HCT116 (cell line): ENCODE data around the gene INPP5K. TPM values are rescaled to one million over a fixed set of nuclear protein-coding genes. Genes with fewer than 3 reads are reported as not detected.
A peak's percentile ranks its signal among the peaks of the same experiment; 100 is the strongest.
"Not testable (repeated sequence)": the region's sequence is repeated elsewhere in the genome, so short reads cannot be mapped to it uniquely, and the experiment has no call there.

Experiments
- ATAC-seq: fragments of 200-7000 bp; cut with Tn5 transposase; 2 replicates; pipeline ENCODE4 v1.9.1; 2020; ENCODE audit warnings: mild to moderate bottlenecking, moderate library complexity
- BruUV-seq: library from RNA; stranded (reverse); fragments of 400-500 nt; replicated peaks from 2 replicates; lab custom pipeline; 2021; lab: Mats Ljungman, UMichigan
- CTCF ChIA-PET: fragments of 300-600 bp; sonication (Branson Sonifier 250); formaldehyde crosslinking; loops from one replicate; lab custom pipeline; 2021; ENCODE audit warnings: antibody characterized with exemption; lab: Charles Lee
- POLR2A ChIA-PET: fragments of 300-600, 350-600 bp; sonication (Branson Sonifier 250); formaldehyde crosslinking; loops from one replicate; lab custom pipeline; 2021; ENCODE audit warnings: antibody characterized with exemption; lab: Charles Lee
- RAD21 ChIA-PET, 2 experiments: fragments of 300-600 bp; sonication (Branson Sonifier 250); formaldehyde crosslinking; loops; one replicate each; lab custom pipeline; 2023; ENCODE audit warnings: low total read pairs in 2 of 2; ENCODE audit not compliant: uncharacterized antibody in 2 of 2, unreplicated experiment in 2 of 2, low non-redundant PET in 1 of 2; lab: Charles Lee
- DNase-seq: peaks from one replicate; pipeline ENCODE4 v3.0.0-alpha.2; 2010; ENCODE audit warnings: low read depth, low spot score
- H2AFZ ChIP-seq: fragments of 200-600 bp; shearing (Covaris generic), sonication (generic); 2 replicates; pipeline ENCODE4 v1.6.1; 2017; ENCODE audit warnings: low read depth, mixed run types, mixed read lengths, antibody characterized with exemption, low read length; ENCODE audit not compliant: poor library complexity, severe bottlenecking
- H3K27ac ChIP-seq: 2 replicates; pipeline ENCODE4 v1.5.1; 2012; ENCODE audit warnings: low read depth, low read length
- H3K27me3 ChIP-seq: fragments of 200-600 bp; sonication (generic); 2 replicates; pipeline ENCODE4 v1.6.1; 2016; ENCODE audit warnings: mixed run types, low read length, mixed read lengths; ENCODE audit not compliant: insufficient read depth
- H3K36me3 ChIP-seq, 2 experiments: fragments of 200-500 bp in 1 of 2; fragments of 200-600 bp in 1 of 2; sonication (Bioruptor generic) in 1 of 2; sonication (generic) in 1 of 2; 2 replicates each; pipeline versions ENCODE4 v1.5.1 to v1.6.1; 2014 to 2016; ENCODE audit warnings: low read length in 2 of 2, inconsistent platforms in 1 of 2, mixed read lengths in 1 of 2, mixed run types in 1 of 2; ENCODE audit not compliant: insufficient read depth in 2 of 2, control insufficient read depth in 1 of 2
- H3K4me1 ChIP-seq, 2 experiments: fragments of 200-600 bp in 1 of 2; sonication (generic) in 1 of 2; 2 replicates each; pipeline versions ENCODE4 v1.5.1 to v1.6.1; 2012 to 2017; ENCODE audit warnings: low read length in 2 of 2, inconsistent platforms in 1 of 2, mild to moderate bottlenecking in 1 of 2, mixed read lengths in 1 of 2, mixed run types in 1 of 2, moderate library complexity in 1 of 2; ENCODE audit not compliant: insufficient read depth in 2 of 2, control insufficient read depth in 1 of 2
- H3K4me2 ChIP-seq: fragments of 200-600 bp; sonication (generic); 2 replicates; pipeline ENCODE4 v1.6.1; 2017; ENCODE audit warnings: mixed run types, low read length, mixed read lengths
- H3K4me3 ChIP-seq, 2 experiments: fragments of 200-600 bp in 1 of 2; sonication (generic) in 1 of 2; replicated peaks in 1 of 2; 2 replicates each; pipeline ENCODE4 v1.5.1; 2011 to 2016; ENCODE audit warnings: low read length in 2 of 2, control low read depth in 1 of 2, low read depth in 1 of 2, mild to moderate bottlenecking in 1 of 2, mixed read lengths in 1 of 2, mixed run types in 1 of 2
- H3K79me2 ChIP-seq: fragments of 200-600 bp; sonication (generic); 2 replicates; pipeline ENCODE4 v1.6.1; 2017; ENCODE audit warnings: mild to moderate bottlenecking, mixed run types, low read length, moderate library complexity, mixed read lengths; ENCODE audit not compliant: insufficient read depth
- H3K9ac ChIP-seq: fragments of 200-600 bp; sonication (generic); 2 replicates; pipeline ENCODE4 v1.6.1; 2016; ENCODE audit warnings: low read length, mixed read lengths
- H3K9me2 ChIP-seq: fragments of 200-600 bp; sonication (generic), shearing (Covaris generic); 2 replicates; pipeline ENCODE4 v1.6.1; 2017; ENCODE audit warnings: mixed run types, mild to moderate bottlenecking, moderate library complexity; ENCODE audit not compliant: insufficient read depth
- H3K9me3 ChIP-seq, 2 experiments: fragments of 200-500 bp in 1 of 2; fragments of 200-600 bp in 1 of 2; sonication (Bioruptor generic) in 1 of 2; sonication (generic) in 1 of 2; 2 replicates each; pipeline ENCODE4 v1.6.1; 2014 to 2017; ENCODE audit warnings: low read length in 2 of 2, mixed read lengths in 2 of 2, inconsistent platforms in 1 of 2, low read depth in 1 of 2, mild to moderate bottlenecking in 1 of 2, mixed run types in 1 of 2, moderate library complexity in 1 of 2; ENCODE audit not compliant: control insufficient read depth in 1 of 2, insufficient read depth in 1 of 2
- H4K20me1 ChIP-seq: fragments of 200-600 bp; sonication (generic), shearing (Covaris generic); 2 replicates; pipeline ENCODE4 v1.6.1; 2017; ENCODE audit warnings: mixed run types, mild to moderate bottlenecking, moderate library complexity; ENCODE audit not compliant: insufficient read depth
- CBX3 ChIP-seq: IDR thresholded peaks from 2 replicates; pipeline ENCODE4 v1.6.1; 2012; ENCODE audit warnings: low read depth
- EGR1 ChIP-seq: IDR thresholded peaks from 2 replicates; pipeline ENCODE4 v1.6.1; 2012; ENCODE audit warnings: low read depth
- ELF1 ChIP-seq: IDR thresholded peaks from 2 replicates; pipeline ENCODE4 v1.6.1; 2012; ENCODE audit warnings: low read depth, borderline replicate concordance
- EZH2 ChIP-seq: fragments of 200-600 bp; sonication (generic); IDR thresholded peaks from 2 replicates; pipeline ENCODE4 v1.6.1; 2017; ENCODE audit warnings: antibody characterized with exemption, mixed run types
- EZH2phosphoT487 ChIP-seq: fragments of 200-600 bp; IDR thresholded peaks from 2 replicates; pipeline ENCODE4 v1.6.1; 2018; ENCODE audit warnings: antibody characterized with exemption, borderline replicate concordance
- FOSL1 ChIP-seq: IDR thresholded peaks from 2 replicates; pipeline ENCODE4 v1.6.1; 2012; ENCODE audit warnings: low read depth
- JUND ChIP-seq: IDR thresholded peaks from 2 replicates; pipeline ENCODE4 v1.6.1; 2012
- MAX ChIP-seq: IDR thresholded peaks from 2 replicates; pipeline ENCODE4 v1.6.1; 2012
- POLR2A ChIP-seq: IDR thresholded peaks from 2 replicates; pipeline ENCODE4 v1.7.0; 2011; ENCODE audit warnings: borderline replicate concordance; ENCODE audit not compliant: insufficient read depth, insufficient read length; ENCODE audit errors: extremely low read depth
- POLR2AphosphoS5 ChIP-seq: IDR thresholded peaks from 2 replicates; pipeline ENCODE4 v1.6.1; 2011; ENCODE audit warnings: mild to moderate bottlenecking, low read depth, low read length, moderate library complexity
- RAD21 ChIP-seq: IDR thresholded peaks from 2 replicates; pipeline ENCODE4 v1.6.1; 2012; ENCODE audit warnings: low read depth, mild to moderate bottlenecking
- REST ChIP-seq: IDR thresholded peaks from 2 replicates; pipeline ENCODE4 v1.6.1; 2012; ENCODE audit warnings: low read depth
- SIN3A ChIP-seq: IDR thresholded peaks from 2 replicates; pipeline ENCODE4 v1.6.1; 2012; ENCODE audit warnings: low read depth
- SRF ChIP-seq: IDR thresholded peaks from 2 replicates; pipeline ENCODE4 v1.6.1; 2012; ENCODE audit warnings: low read depth
- TCF7L2 ChIP-seq: IDR thresholded peaks from 2 replicates; pipeline ENCODE4 v1.7.0; 2011; ENCODE audit warnings: borderline replicate concordance, inconsistent platforms; ENCODE audit not compliant: insufficient read depth, insufficient read length; ENCODE audit errors: extremely low read depth
- YY1 ChIP-seq: IDR thresholded peaks from 2 replicates; pipeline ENCODE4 v1.6.1; 2011; ENCODE audit warnings: low read length, low read depth, moderate library complexity, mild to moderate bottlenecking; ENCODE audit not compliant: insufficient replicate concordance; ENCODE audit errors: extremely low read depth
- ZBTB33 ChIP-seq: IDR thresholded peaks from 2 replicates; pipeline ENCODE4 v1.6.1; 2011; ENCODE audit warnings: mild to moderate bottlenecking, low read length, moderate library complexity; ENCODE audit not compliant: insufficient replicate concordance; ENCODE audit errors: extremely low read depth
- ZFX ChIP-seq: fragments of 450-650 bp; IDR thresholded peaks from 2 replicates; pipeline ENCODE4 v1.6.1; 2017
- intact Hi-C: fragments of 100-400 bp; cut with micrococcal nuclease; formaldehyde crosslinking; loops from 2 replicates; pipeline ENCODE4 v1.10.0; 2022
- total RNA-seq: library from RNA; stranded (reverse); gene quantifications from one replicate; pipeline ENCODE4 v1.2.1, GENCODE V29; 2021; ENCODE audit not compliant: unreplicated experiment

The INPP5K gene
- total RNA-seq, 1 experiment from 2014 or later, result 25.6 TPM

GRCh38 chr17:1509290-1509881 is 7.0 kb downstream of the INPP5K start:
- Histone ChIP-seq H3K4me1 (peaks cover 0 to 13% of the 10 kb centered on the region in 2 experiments; a peak in 1 of 4 replicates), H3K4me3 (no peak overlapping the region), H3K9me2 (no peaks in the 10 kb centered on the region), H4K20me1 (no peaks in the 10 kb centered on the region), H3K4me2 (no peak overlapping the region)
- RAD21 ChIA-PET, result no interaction called here
- TF ChIP-seq TCF7L2 (no peak), EZH2 (no peak), FOSL1 (no peak), YY1 (no peak), REST (no peak), ZFX (no peak), ELF1 (no peak), MAX (no peak), CBX3 (no peak), POLR2A (no peak), EGR1 (no peak), POLR2AphosphoS5 (no peak), SRF (no peak), EZH2phosphoT487 (no peak), SIN3A (no peak), ZBTB33 (no peak), RAD21 (no peak), JUND (no peak)
- TF ChIP-seq, all 23 proteins: peak for 0
- ATAC-seq (peak; percentile 59), DNase-seq (no peak)
- H3K27me3 ChIP-seq, result no peaks in the 10 kb centered on the region
- no peaks in the 10 kb centered on the region; a peak in 2 of 4 replicates for H3K36me3 ChIP-seq
- no TSS peak for BruUV-seq
- H3K9me3 ChIP-seq, result no peaks in the 10 kb centered on the region
- no peak overlapping the region for H2AFZ ChIP-seq
- H3K9ac ChIP-seq, result no peak overlapping the region
- no peaks in the 10 kb centered on the region for H3K79me2 ChIP-seq
- ChIA-PET POLR2A (interaction anchor here (0.7 kb wide), 1 partner anchor 11 kb away, joined by 3 read pairs; no protein-coding TSS in a partner anchor), CTCF (no interaction called here)
- intact Hi-C loops, result no loop called here
- H3K27ac ChIP-seq, result no peak overlapping the region

- POLR2A ChIA-PET, CTCF ChIA-PET, H3K4me2 ChIP-seq, H3K79me2 ChIP-seq, H3K9me2 ChIP-seq, H3K9me3 ChIP-seq, intact Hi-C loops, H4K20me1 ChIP-seq, H3K27ac ChIP-seq, H2AFZ ChIP-seq, DNase-seq, H3K36me3 ChIP-seq, RAD21 ChIA-PET, ATAC-seq, BruUV-seq, H3K9ac ChIP-seq, H3K27me3 ChIP-seq, H3K4me3 ChIP-seq: not testable (repeated sequence)
- peaks cover 0 to 13% of the 10 kb centered on the region in 2 experiments; a peak in 1 of 4 replicates for H3K4me1 ChIP-seq
Measured at GRCh38 chr17:1508709-1509108, 7.7 kb downstream of the INPP5K start.
